Activated naive CD4-positive, alpha-beta T cell treated with anti-CD3 and anti-CD28 coated beads, Interleukin-2, amount 10 ng/mL, durations not matched to agents 7 days and 5 days (primary cell): Measurements from ENCODE around the gene ETS2.

ENCODE experiments used
- CTCF ChIA-PET: fragments of 350-600 bp; sonication (Branson Sonifier 250); formaldehyde crosslinking; loops from one replicate; lab custom pipeline; 2021; ENCODE audit warnings: antibody characterized with exemption; lab: Charles Lee
- DNase-seq: peaks from one replicate; pipeline ENCODE4 v3.0.0-alpha.2; 2020
- H3K27ac Mint-ChIP-seq: one replicate; pipeline ENCODE4 v1.8.0; 2021; ENCODE audit warnings: mild to moderate bottlenecking, moderate library complexity, mixed read lengths
- H3K27me3 Mint-ChIP-seq: one replicate; pipeline ENCODE4 v1.8.0; 2021; ENCODE audit warnings: mild to moderate bottlenecking, mixed read lengths
- H3K36me3 Mint-ChIP-seq: one replicate; pipeline ENCODE4 v1.8.0; 2021; ENCODE audit warnings: mixed read lengths
- H3K4me1 Mint-ChIP-seq: one replicate; pipeline ENCODE4 v1.8.0; 2021; ENCODE audit warnings: mixed read lengths
- H3K4me3 Mint-ChIP-seq: one replicate; pipeline ENCODE4 v1.8.0; 2021; ENCODE audit warnings: mild to moderate bottlenecking, moderate library complexity, mixed read lengths
- H3K9me3 Mint-ChIP-seq: one replicate; pipeline ENCODE4 v1.8.0; 2021; ENCODE audit warnings: mixed read lengths

Gene ETS2

GRCh38 chr21:38805328-38806152 is at the start of gene ETS2:
ETS2 (plus strand) TSS chr21:38805929; CDS start chr21:38810035, 4,106 bp downstream.
- peak; percentile 86 for DNase-seq
- Mint-ChIP-seq H3K36me3 (peaks cover 24% of the 10 kb centered on the region), H3K4me1 (peaks cover 31% of the 10 kb centered on the region), H3K27ac (peak within 1 kb of the TSS; percentile 87), H3K9me3 (no peaks in the 10 kb centered on the region), H3K27me3 (peaks cover 14% of the 10 kb centered on the region), H3K4me3 (peak within 1 kb of the TSS; percentile 77)
- CTCF ChIA-PET: no interaction called here

GRCh38 chr21:38756746-38757145 is 49.0 kb upstream of the ETS2 start:
- CTCF ChIA-PET: interaction anchor here (1.1 to 1.3 kb wide), 2 partner anchors 10 to 31 kb away, joined by 3 to 4 read pairs; no protein-coding TSS in a partner anchor
- Mint-ChIP-seq H3K4me3 (no peak overlapping the region), H3K27ac (no peak overlapping the region), H3K27me3 (peaks cover 12% of the 10 kb centered on the region), H3K4me1 (peaks cover 10% of the 10 kb centered on the region), H3K36me3 (no peaks in the 10 kb centered on the region), H3K9me3 (no peaks in the 10 kb centered on the region)
- no peak for DNase-seq

GRCh38 chr21:38758501-38759214 is 47.1 kb upstream of the ETS2 start:
- H3K4me1 Mint-ChIP-seq: peaks cover 12% of the 10 kb centered on the region
- H3K36me3 Mint-ChIP-seq: no peaks in the 10 kb centered on the region
- H3K9me3 Mint-ChIP-seq: no peaks in the 10 kb centered on the region
- no peaks in the 10 kb centered on the region for H3K27me3 Mint-ChIP-seq
- DNase-seq: no peak
- H3K4me3 Mint-ChIP-seq: no peak overlapping the region
- H3K27ac Mint-ChIP-seq: no peak overlapping the region
- CTCF ChIA-PET: no interaction called here

GRCh38 chr21:38759413-38759812 is 46.3 kb upstream of the ETS2 start:
- Mint-ChIP-seq H3K36me3 (no peaks in the 10 kb centered on the region), H3K4me1 (peaks cover 12% of the 10 kb centered on the region), H3K9me3 (no peaks in the 10 kb centered on the region), H3K27me3 (peaks cover 2% of the 10 kb centered on the region), H3K4me3 (no peak overlapping the region), H3K27ac (no peak overlapping the region)
- CTCF ChIA-PET: no interaction called here
- no peak for DNase-seq

- DNase-seq: no peak
- CTCF ChIA-PET: no interaction called here
Observed at GRCh38 chr21:38760017-38760761, 45.5 kb upstream of the ETS2 start.

GRCh38 chr21:38760762-38761155 is 45.0 kb upstream of the ETS2 start:
- CTCF ChIA-PET: no interaction called here
- H3K27ac Mint-ChIP-seq: no peak overlapping the region
- H3K4me1 Mint-ChIP-seq: peaks cover 17% of the 10 kb centered on the region
- DNase-seq: no peak
- no peak overlapping the region for H3K4me3 Mint-ChIP-seq
- H3K27me3 Mint-ChIP-seq: peaks cover 5% of the 10 kb centered on the region
- peaks cover 3% of the 10 kb centered on the region for H3K9me3 Mint-ChIP-seq
- peaks cover 3% of the 10 kb centered on the region for H3K36me3 Mint-ChIP-seq

More at GRCh38 chr21:38760017-38760761, 45.5 kb upstream of the ETS2 start:
- no peaks in the 10 kb centered on the region for H3K36me3 Mint-ChIP-seq
- H3K4me1 Mint-ChIP-seq: peaks cover 15% of the 10 kb centered on the region
- H3K27ac Mint-ChIP-seq: no peak overlapping the region
- no peaks in the 10 kb centered on the region for H3K9me3 Mint-ChIP-seq
- peaks cover 5% of the 10 kb centered on the region for H3K27me3 Mint-ChIP-seq
- no peak overlapping the region for H3K4me3 Mint-ChIP-seq

- H3K4me1 Mint-ChIP-seq: peaks cover 21% of the 10 kb centered on the region
- H3K9me3 Mint-ChIP-seq: peaks cover 7% of the 10 kb centered on the region
- H3K27me3 Mint-ChIP-seq: peaks cover 5% of the 10 kb centered on the region
- H3K27ac Mint-ChIP-seq: no peak overlapping the region
- H3K36me3 Mint-ChIP-seq: peaks cover 9% of the 10 kb centered on the region
- H3K4me3 Mint-ChIP-seq: no peak overlapping the region
- no peak for DNase-seq
- CTCF ChIA-PET: interaction anchor here (0.9 kb wide), 1 partner anchor 27 kb away, joined by 3 read pairs; no protein-coding TSS in a partner anchor
Observed at GRCh38 chr21:38761531-38761930, 44.2 kb upstream of the ETS2 start.

GRCh38 chr21:38765056-38765455 is 40.7 kb upstream of the ETS2 start:
- CTCF ChIA-PET: interaction anchor here (1.3 kb wide), 1 partner anchor 9 kb away, joined by 5 read pairs; no protein-coding TSS in a partner anchor
- no peak overlapping the region for H3K4me3 Mint-ChIP-seq

GRCh38 chr21:38766987-38767722 is 38.6 kb upstream of the ETS2 start:
- DNase-seq: peak; percentile 78
- Mint-ChIP-seq H3K27me3 (peaks cover 5% of the 10 kb centered on the region), H3K4me1 (peaks cover 48% of the 10 kb centered on the region), H3K9me3 (peaks cover 7% of the 10 kb centered on the region), H3K36me3 (peaks cover 9% of the 10 kb centered on the region), H3K4me3 (peak overlapping the region; percentile 82), H3K27ac (peak overlapping the region; percentile 100)
- CTCF ChIA-PET: interaction anchor here (1.0 kb wide), 1 partner anchor 11 kb away, joined by 4 read pairs; no protein-coding TSS in a partner anchor

More at GRCh38 chr21:38765056-38765455, 40.7 kb upstream of the ETS2 start:
- Mint-ChIP-seq H3K27ac (peak overlapping the region; percentile 100), H3K27me3 (peaks cover 5% of the 10 kb centered on the region), H3K4me1 (peaks cover 50% of the 10 kb centered on the region), H3K36me3 (peaks cover 9% of the 10 kb centered on the region), H3K9me3 (peaks cover 7% of the 10 kb centered on the region)
- no peak for DNase-seq

GRCh38 chr21:38768471-38769063 is 37.2 kb upstream of the ETS2 start:
- CTCF ChIA-PET: interaction anchor here (1.0 to 1.2 kb wide), 2 partner anchors 11 to 15 kb away, joined by 3 read pairs; no protein-coding TSS in a partner anchor
- H3K4me3 Mint-ChIP-seq: peak overlapping the region; percentile 82
- peak overlapping the region; percentile 100 for H3K27ac Mint-ChIP-seq
- H3K9me3 Mint-ChIP-seq: peaks cover 7% of the 10 kb centered on the region
- peak; percentile 66 for DNase-seq
- peaks cover 55% of the 10 kb centered on the region for H3K4me1 Mint-ChIP-seq
- peaks cover 9% of the 10 kb centered on the region for H3K36me3 Mint-ChIP-seq
- H3K27me3 Mint-ChIP-seq: peaks cover 10% of the 10 kb centered on the region

GRCh38 chr21:38769191-38769780 is 36.4 kb upstream of the ETS2 start:
- DNase-seq: no peak
- Mint-ChIP-seq H3K36me3 (peaks cover 9% of the 10 kb centered on the region), H3K9me3 (peaks cover 7% of the 10 kb centered on the region), H3K4me3 (peak overlapping the region; percentile 82), H3K4me1 (peaks cover 55% of the 10 kb centered on the region), H3K27me3 (peaks cover 9% of the 10 kb centered on the region), H3K27ac (peak overlapping the region; percentile 100)
- CTCF ChIA-PET: interaction anchor here (0.6 to 1.2 kb wide), 4 partner anchors 10 to 40 kb away, joined by 3 to 5 read pairs (median 4); no protein-coding TSS in a partner anchor

GRCh38 chr21:38770660-38771059 is 35.1 kb upstream of the ETS2 start:
- Mint-ChIP-seq H3K9me3 (peaks cover 4% of the 10 kb centered on the region), H3K4me3 (no peak overlapping the region), H3K27me3 (peaks cover 5% of the 10 kb centered on the region), H3K36me3 (peaks cover 6% of the 10 kb centered on the region), H3K27ac (no peak overlapping the region), H3K4me1 (peaks cover 48% of the 10 kb centered on the region)
- CTCF ChIA-PET: interaction anchor here (1.6 kb wide), 1 partner anchor 230 kb away, joined by 3 read pairs; no protein-coding TSS in a partner anchor
- no peak for DNase-seq
